ENCODE data around the gene EIF5A. TPM values are rescaled to one million over a fixed set of nuclear protein-coding genes. Genes with fewer than 3 reads are reported as not detected.

EIF5A gene
- total and polyA plus RNA-seq, 2 donors (not counting 3 experiments of a cell fraction or from before 2014, with no cell fraction given), result 650 to 859 TPM

GRCh38 chr17:7321466-7321865, 14.0 kb downstream of the EIF5A start:
- CTCF ChIA-PET, result no interaction called here

More at GRCh38 chr17:7321466-7321865, 14.0 kb downstream of the EIF5A start:
- peaks cover 4% of the 10 kb centered on the region for H3K4me1 ChIP-seq (ENCODE audit: control insufficient read depth, extremely low read depth, insufficient read depth, low read length)
- H3K79me2 ChIP-seq (ENCODE audit: control insufficient read depth, insufficient read depth, low read length), result no peaks in the 10 kb centered on the region
- FAIRE-seq, result no peak
- no peaks in the 10 kb centered on the region for H4K20me1 ChIP-seq (replicated peaks; ENCODE audit: control insufficient read depth, extremely low read depth, insufficient read depth, low read length)
- H3K36me3 ChIP-seq (ENCODE audit: control insufficient read depth in 2 of 2, extremely low read depth in 1 of 2, insufficient read depth in 2 of 2, low read length in 2 of 2), result peaks cover 11 to 50% of the 10 kb centered on the region in 2 experiments
- no peaks in the 10 kb centered on the region for H3K9me3 ChIP-seq (replicated peaks; ENCODE audit: control insufficient read depth, insufficient read depth, low read length)
- dilution Hi-C loops (cut with MboI; ENCODE audit: extremely low pct_ligation_motif_present, low sequenced_read_pairs), result no loop called here
- intact Hi-C loops (cut with micrococcal nuclease), result no loop called here
- no peaks in the 10 kb centered on the region for H3K9me1 ChIP-seq (replicated peaks; ENCODE audit: control insufficient read depth, extremely low read depth, insufficient read depth, low read length)
- no peaks in the 10 kb centered on the region for H3K27me3 ChIP-seq (ENCODE audit: control insufficient read depth in 2 of 2, insufficient read depth in 2 of 2, low read length in 2 of 2)
- POLR2A ChIA-PET, result interaction anchor here (0.9 kb wide), 1 partner anchor 239 kb away, joined by 3 read pairs; no protein-coding TSS in a partner anchor
- H2AFZ ChIP-seq (ENCODE audit: low read depth, low read length), result no peak overlapping the region
- H3K27ac ChIP-seq (ENCODE audit: insufficient read depth, low read depth, low read length), result no peak overlapping the region
- H3K4me3 ChIP-seq (replicated peaks in 1 of 3; ENCODE audit: insufficient read depth in 1 of 3, low read depth in 1 of 3, low read length in 3 of 3), result no peak overlapping the region
- TF ChIP-seq POLR2A (IDR thresholded peaks at IDR 0.05; ENCODE audit: low read depth, low read length), result no peak
- no peak for TF ChIP-seq GATA2 (IDR thresholded peaks at IDR 0.05; ENCODE audit: insufficient read depth, insufficient read length, low read depth, low read length)
- no peak for TF ChIP-seq FOS (IDR thresholded peaks at IDR 0.05; ENCODE audit: borderline replicate concordance, insufficient read depth, low read length)
- TF ChIP-seq, protein P1, sequence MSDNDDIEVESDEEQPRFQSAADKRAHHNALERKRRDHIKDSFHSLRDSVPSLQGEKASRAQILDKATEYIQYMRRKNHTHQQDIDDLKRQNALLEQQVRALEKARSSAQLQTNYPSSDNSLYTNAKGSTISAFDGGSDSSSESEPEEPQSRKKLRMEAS (IDR thresholded peaks at IDR 0.05; ENCODE audit: insufficient read depth, insufficient read length), result no peak
- TF ChIP-seq POLR2AphosphoS5 (IDR thresholded peaks at IDR 0.05; ENCODE audit: insufficient read depth, low read depth, low read length), result no peak
- TF ChIP-seq, protein P2, sequence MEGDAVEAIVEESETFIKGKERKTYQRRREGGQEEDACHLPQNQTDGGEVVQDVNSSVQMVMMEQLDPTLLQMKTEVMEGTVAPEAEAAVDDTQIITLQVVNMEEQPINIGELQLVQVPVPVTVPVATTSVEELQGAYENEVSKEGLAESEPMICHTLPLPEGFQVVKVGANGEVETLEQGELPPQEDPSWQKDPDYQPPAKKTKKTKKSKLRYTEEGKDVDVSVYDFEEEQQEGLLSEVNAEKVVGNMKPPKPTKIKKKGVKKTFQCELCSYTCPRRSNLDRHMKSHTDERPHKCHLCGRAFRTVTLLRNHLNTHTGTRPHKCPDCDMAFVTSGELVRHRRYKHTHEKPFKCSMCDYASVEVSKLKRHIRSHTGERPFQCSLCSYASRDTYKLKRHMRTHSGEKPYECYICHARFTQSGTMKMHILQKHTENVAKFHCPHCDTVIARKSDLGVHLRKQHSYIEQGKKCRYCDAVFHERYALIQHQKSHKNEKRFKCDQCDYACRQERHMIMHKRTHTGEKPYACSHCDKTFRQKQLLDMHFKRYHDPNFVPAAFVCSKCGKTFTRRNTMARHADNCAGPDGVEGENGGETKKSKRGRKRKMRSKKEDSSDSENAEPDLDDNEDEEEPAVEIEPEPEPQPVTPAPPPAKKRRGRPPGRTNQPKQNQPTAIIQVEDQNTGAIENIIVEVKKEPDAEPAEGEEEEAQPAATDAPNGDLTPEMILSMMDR (IDR thresholded peaks at IDR 0.05; ENCODE audit: extremely low read depth in 1 of 2, insufficient read depth in 1 of 2, low read depth in 1 of 2, low read length in 2 of 2), result no peak
- TF ChIP-seq JUN (IDR thresholded peaks at IDR 0.05; ENCODE audit: borderline replicate concordance, insufficient read depth, insufficient read length, low read depth), result no peak
- TF ChIP-seq MYC (IDR thresholded peaks at IDR 0.05; ENCODE audit: low read depth, low read length), result no peak
- DNase-seq (ENCODE audit: low read depth, low spot score), result no peak
- H3K4me2 ChIP-seq (ENCODE audit: insufficient read depth, low read length), result no peak overlapping the region
- H3K9ac ChIP-seq (replicated peaks; ENCODE audit: extremely low read depth, insufficient read depth, low read length), result no peak overlapping the region
- no TSS peak for BruUV-seq (replicated peaks)

Data from endothelial cell of umbilical vein (primary cell).